GM15510 (cell line): ENCODE measurements around the gene BNIPL.

Experiments
- POLR2A ChIP-seq: IDR thresholded peaks from 3 replicates; pipeline ENCODE4 v1.6.1; 2011; ENCODE audit warnings: borderline replicate concordance; ENCODE audit not compliant: insufficient read length; ENCODE audit errors: extremely low read depth

The BNIPL gene

GRCh38 chr1:151059109-151060006 lies 23.0 kb downstream of the BNIPL start, which contains the start of gene CDC42SE1:
TSS of gene CDC42SE1 (minus strand) at chr1:151059622. CDS start at chr1:151055730, 3,892 bp downstream.
- TF ChIP-seq POLR2A: peak; percentile 84

GRCh38 chr1:151060007-151060656 lies 23.7 kb downstream of the BNIPL start, which contains the start of gene MLLT11:
TSS of gene MLLT11 (plus strand) at chr1:151060397. CDS start at chr1:151067225, 6,828 bp downstream.
- no peak for TF ChIP-seq POLR2A

DNA sequence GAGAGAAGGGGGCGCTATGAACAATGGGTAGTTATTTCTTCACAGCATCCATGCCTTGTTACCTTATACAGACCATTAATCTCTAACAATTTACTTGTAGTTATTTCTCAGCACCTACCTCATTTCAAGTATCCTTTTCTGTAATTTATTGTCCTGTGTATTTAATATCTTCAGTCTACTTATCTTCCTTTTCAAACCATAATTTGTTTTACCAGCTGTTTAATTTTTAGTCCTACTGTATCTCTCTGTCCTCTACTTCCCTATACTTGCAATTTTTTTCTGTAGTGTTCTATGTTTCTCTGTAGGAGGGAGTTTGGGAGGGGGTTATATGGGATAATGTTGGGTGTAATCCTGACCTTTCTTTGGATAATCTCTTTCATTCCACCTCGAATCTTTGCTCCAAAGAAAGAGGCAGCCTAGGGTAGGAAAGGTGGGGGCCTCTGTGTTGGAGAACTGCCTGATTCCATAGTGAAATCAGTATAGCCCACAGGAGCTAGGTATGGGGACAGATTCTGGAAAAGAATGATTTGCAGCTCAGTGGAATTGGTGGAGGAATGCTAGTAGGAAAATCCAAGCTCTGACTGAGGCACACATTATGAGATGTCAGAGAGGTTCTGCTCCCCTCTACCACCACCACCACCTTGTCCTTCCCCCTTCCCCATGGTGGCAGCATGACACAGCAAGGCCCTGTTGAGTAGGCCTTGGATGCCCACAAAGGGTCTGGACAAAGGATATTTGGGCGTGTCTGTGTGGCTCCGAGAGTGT lies 24.5 kb downstream of the BNIPL start:
- TF ChIP-seq POLR2A: no peak

DNA sequence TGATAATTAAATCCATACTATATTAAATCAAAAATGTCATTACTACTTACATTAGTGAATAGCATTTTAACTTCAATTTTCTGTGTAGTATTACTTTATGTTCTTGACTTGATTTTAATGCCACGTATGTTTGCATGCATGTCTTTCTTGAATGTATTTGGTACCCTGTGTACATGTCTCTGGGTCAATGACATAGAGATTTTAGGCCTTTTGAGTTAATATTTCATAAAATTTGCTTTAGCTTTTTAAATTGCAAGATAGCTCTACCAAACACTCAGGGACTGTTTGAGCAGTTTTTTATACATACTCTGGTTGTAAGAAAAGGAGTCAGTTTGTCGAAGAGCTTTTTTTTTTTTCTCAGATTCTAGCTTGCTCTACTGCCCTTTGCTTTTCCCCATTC lies 25.3 kb downstream of the BNIPL start:
- TF ChIP-seq POLR2A: no peak

- no peak for TF ChIP-seq POLR2A
Observed at GRCh38 chr1:151062741-151063371, 26.5 kb downstream of the BNIPL start.

DNA sequence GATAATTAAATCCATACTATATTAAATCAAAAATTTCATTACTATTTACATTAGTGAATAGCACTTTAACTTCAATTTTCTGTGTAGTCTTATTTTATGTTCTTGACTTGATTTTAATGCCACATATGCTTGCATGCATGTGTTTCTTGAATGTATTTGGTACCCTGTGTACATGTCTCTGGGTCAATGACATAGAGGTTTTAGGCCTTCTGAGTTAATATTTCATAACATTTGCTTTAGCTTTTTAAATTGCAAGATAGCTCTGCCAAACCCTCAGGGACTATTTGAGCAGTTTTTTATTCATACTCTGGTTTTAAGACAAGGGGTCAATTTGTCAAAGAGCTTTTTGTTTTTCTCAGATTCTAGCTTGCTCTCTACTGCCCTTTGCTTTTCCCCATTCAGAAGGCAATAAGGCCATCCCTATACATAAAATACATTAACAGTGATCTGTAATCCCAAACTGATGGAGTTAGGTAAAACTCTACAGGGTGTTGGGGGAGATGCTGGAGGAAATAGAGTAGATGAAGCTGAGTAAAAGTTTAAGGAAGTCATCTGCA lies 28.8 kb downstream of the BNIPL start:
- TF ChIP-seq POLR2A: no peak

GRCh38 chr1:151067185-151067584 lies 30.8 kb downstream of the BNIPL start:
- no peak for TF ChIP-seq POLR2A

GRCh38 chr1:151069103-151069486 lies 32.7 kb downstream of the BNIPL start:
- TF ChIP-seq POLR2A: no peak

DNA sequence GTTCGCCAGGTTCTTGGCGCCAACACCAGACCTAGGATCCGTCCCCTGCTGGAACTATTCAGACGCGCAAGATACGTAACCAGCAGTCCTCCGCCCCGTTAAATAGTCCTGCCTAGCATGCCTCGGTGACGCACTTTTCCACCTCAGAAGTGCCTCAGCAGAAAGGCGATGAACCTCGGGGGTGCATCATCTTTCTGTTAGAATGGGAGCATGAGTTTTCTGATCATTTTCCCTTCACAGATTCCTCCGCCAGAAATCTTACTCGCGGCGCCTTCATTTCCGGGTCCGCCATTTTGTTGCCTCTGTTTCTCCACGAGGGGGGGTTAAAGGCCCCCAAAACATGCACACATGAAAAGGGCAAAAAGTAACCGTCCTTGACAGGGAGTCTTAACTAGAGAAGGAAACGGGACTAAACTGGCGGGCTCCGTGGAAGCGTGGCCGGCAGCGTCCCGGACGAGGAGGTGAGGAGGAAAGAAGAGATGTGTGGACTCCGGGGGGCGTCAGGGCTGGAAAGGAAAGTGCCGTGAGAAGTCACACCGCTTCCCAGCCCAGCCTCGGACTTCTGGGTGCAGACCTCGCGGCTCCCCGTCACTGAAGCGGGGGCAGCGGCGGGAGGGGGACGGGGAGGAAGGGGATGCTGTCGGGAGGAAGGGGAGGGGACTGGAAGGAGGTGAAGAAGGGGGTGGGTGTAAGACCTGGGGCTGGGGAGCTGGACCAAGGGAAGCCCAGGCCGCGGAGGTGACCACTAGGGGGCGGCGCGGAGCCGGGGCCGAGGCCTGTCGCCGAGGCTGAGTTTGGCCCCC lies 34.3 kb downstream of the BNIPL start, which contains the start of gene GABPB2:
TSS of gene GABPB2 (plus strand) at position 288 of the 803 bp plus-strand sequence. CDS start 17,429 bp downstream, outside the sequence.
- TF ChIP-seq POLR2A: peak; percentile 92

GRCh38 chr1:151072224-151072623 lies 35.8 kb downstream of the BNIPL start:
- no peak for TF ChIP-seq POLR2A

DNA sequence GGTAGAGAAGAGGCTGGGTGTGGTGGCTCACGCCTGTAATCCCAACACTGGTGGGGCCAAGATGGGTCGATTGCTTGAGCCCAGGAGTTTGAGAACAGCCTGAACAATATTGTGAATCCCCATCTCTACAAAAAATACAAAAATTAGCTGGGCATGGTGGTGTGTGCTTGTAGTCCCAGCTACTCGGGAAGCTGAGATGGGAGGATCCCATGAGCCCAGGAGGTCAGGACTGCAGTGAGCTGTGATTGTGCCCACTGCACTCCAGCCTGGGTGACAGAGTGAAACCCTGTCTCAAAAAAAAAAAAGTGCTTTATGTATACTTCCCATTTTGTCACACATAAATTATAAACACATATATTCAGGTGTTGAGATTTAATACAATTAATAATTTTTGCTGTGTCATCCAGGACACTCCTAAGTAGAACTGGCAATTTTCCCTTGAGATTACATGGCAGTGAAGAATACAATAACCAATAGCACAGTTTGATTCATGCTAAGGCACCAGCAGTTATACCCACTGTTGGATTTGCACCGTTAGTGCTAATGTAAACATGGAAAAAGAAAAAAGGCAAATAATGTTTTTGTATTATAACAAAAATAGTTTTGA lies 49.7 kb downstream of the BNIPL start:
- TF ChIP-seq POLR2A: no peak
